Spleen (tissue), 11 donors: ENCODE data around the gene ALDH1A2. TPM values are rescaled to one million over a fixed set of nuclear protein-coding genes. Genes with fewer than 3 reads are reported as not detected.

Experiments used
- DNase-seq: peaks from one replicate; pipeline ENCODE4 v3.0.0-alpha.2; 2020
- H3K27ac ChIP-seq, 8 donors: fragments of 200-600 bp; sonication (generic) in 7 of 8; 1 replicate in 4 of 8; 2 replicates in 4 of 8; pipeline versions ENCODE4 v1.5.0 to v1.8.0; 2016 to 2021; ENCODE audit warnings: inconsistent platforms in 4 of 8, mild to moderate bottlenecking in 4 of 8, moderate library complexity in 1 of 8
- H3K27me3 ChIP-seq, 7 donors: fragments of 200-600 bp; sonication (generic) in 6 of 7; replicated peaks in 1 of 7; 1 replicate in 4 of 7; 2 replicates in 3 of 7; pipeline versions ENCODE4 v1.5.0 to v1.8.0; 2016 to 2021; ENCODE audit warnings: inconsistent platforms in 3 of 7, mild to moderate bottlenecking in 1 of 7
- H3K36me3 ChIP-seq, 6 donors: fragments of 200-600 bp; sonication (generic) in 5 of 6; 1 replicate in 4 of 6; 2 replicates in 2 of 6; pipeline versions ENCODE4 v1.5.0 to v1.8.0; 2016 to 2021; ENCODE audit warnings: inconsistent platforms in 2 of 6
- H3K4me1 ChIP-seq, 6 donors: fragments of 200-600 bp; sonication (generic) in 5 of 6; 1 replicate in 3 of 6; 2 replicates in 3 of 6; pipeline versions ENCODE4 v1.5.0 to v1.8.0; 2016 to 2021; ENCODE audit warnings: inconsistent platforms in 3 of 6
- H3K4me3 ChIP-seq, 8 donors: fragments of 200-600 bp; sonication (generic) in 7 of 8; 1 replicate in 4 of 8; 2 replicates in 4 of 8; pipeline versions ENCODE4 v1.5.0 to v1.8.0; 2016 to 2021; ENCODE audit warnings: inconsistent platforms in 4 of 8, mild to moderate bottlenecking in 4 of 8, moderate library complexity in 2 of 8
- H3K9me3 ChIP-seq, 8 donors: fragments of 200-600 bp; sonication (generic) in 7 of 8; 1 replicate in 4 of 8; 2 replicates in 4 of 8; pipeline versions ENCODE4 v1.5.0 to v1.8.0; 2016 to 2021; ENCODE audit warnings: inconsistent platforms in 4 of 8
- CTCF ChIP-seq, 11 experiments: fragments of 200-600 bp in 7 of 11; fragments of 450-650 bp in 4 of 11; sonication (generic) in 4 of 11; IDR thresholded peaks in 8 of 11; conservative IDR thresholded peaks in 3 of 11; 1 replicate in 7 of 11; 2 replicates in 4 of 11; pipeline versions ENCODE4 v1.4.0 to v1.8.0; 2016 to 2021; ENCODE audit warnings: antibody characterized with exemption in 11 of 11, inconsistent platforms in 4 of 11, mild to moderate bottlenecking in 1 of 11
- POLR2A ChIP-seq, 3 donors: fragments of 450-650 bp; IDR thresholded peaks; one replicate each; pipeline ENCODE4 v1.5.1; 2017; ENCODE audit warnings: antibody characterized with exemption in 3 of 3, mild to moderate bottlenecking in 1 of 3
- POLR2AphosphoS5 ChIP-seq, 3 donors: sonication (generic); formaldehyde crosslinking; IDR thresholded peaks; one replicate each; pipeline ENCODE4 v1.5.1; 2017; ENCODE audit warnings: antibody characterized with exemption in 3 of 3
- WGBS, 5 donors: extraction: QIAGEN DNeasy Blood & Tissue Kit in 3 of 5; methylation state at CpG; one replicate each; pipeline versions ENCODE4 v1.1.5 to v1.1.7; 2013 to 2018; 5-methylcytosine and 5-hydroxymethylcytosine counted together
- intact Hi-C: fragments of 100-400 bp; cut with DNase I; formaldehyde crosslinking; loops from one replicate; pipeline ENCODE4 v1.15.0; 2023; ENCODE audit warnings: low total_unique reads
- polyA plus RNA-seq, 3 donors: library from polyadenylated mRNA; stranded (reverse); fragments of 200-250 nt; gene quantifications; one replicate each; pipeline ENCODE4 v1.2.1, GENCODE V29; 2013
- total RNA-seq, 7 donors: library from RNA; depleted of rRNA in 3 of 7; stranded (reverse); fragments of >200 nt in 3 of 7; fragmentation: NEBNext Ultra II Directional in 4 of 7; extraction: Animal tissue kit (Norgen Biotek cat#: 25700) in 4 of 7; gene quantifications; one replicate each; pipeline versions ENCODE4 v1.1.0 to v1.2.1, GENCODE V29; 2016 to 2021
- donor health status: healthy with polysubstance abuse.
- donor health status: DM: no; HTN: no; CAD: no; lungs with moderate emphysema.
- donor health status: DM: no; HTN: no; CAD: no.
- donor health status: Bipolar disorder and iron deficiency.
- donor health status: healthy.
- donor health status: DM: no; HTN: no; CAD: no.
- donor health status: DM: yes; HTN: yes; CAD: no.

Gene ALDH1A2
- total and polyA plus RNA-seq, 10 donors = 0.26 to 20.3 (median 4.8) TPM

- intact Hi-C loops = no loop called here
- no peak for DNase-seq
- H3K27me3 ChIP-seq = peaks cover 0 to 23% (median 0%) of the 10 kb centered on the region in 7 donors
- TF ChIP-seq POLR2A (IDR thresholded peaks at IDR 0.05) (no peak), POLR2AphosphoS5 (IDR thresholded peaks at IDR 0.05) (no peak), CTCF (IDR thresholded peaks at IDR 0.05 in 8 of 11, conservative IDR thresholded peaks at IDR 0.05 in 3 of 11) (no peak)
- no peak overlapping the region for H3K4me3 ChIP-seq
- no peak overlapping the region for H3K27ac ChIP-seq
- H3K9me3 ChIP-seq = no peaks in the 10 kb centered on the region
- no peaks in the 10 kb centered on the region for H3K4me1 ChIP-seq
- WGBS, 5 donors = 57 to 78% (median 65%) methylated on average over 1 of the region's 1 CpG
- no peaks in the 10 kb centered on the region for H3K36me3 ChIP-seq
Measured at GRCh38 chr15:57911247-57911646, 154.3 kb downstream of the ALDH1A2 start.

- H3K4me1 ChIP-seq = no peaks in the 10 kb centered on the region
- WGBS, 5 donors = 89 to 96% (median 94%) methylated on average over 3 of the region's 3 CpGs
Measured at GRCh38 chr15:57910672-57911071, 154.8 kb downstream of the ALDH1A2 start.

GRCh38 chr15:57909388-57909787, 156.1 kb downstream of the ALDH1A2 start:
- 60 to 92% (median 67%) methylated on average over 2 of the region's 2 CpGs for WGBS, 5 donors
- no peak for TF ChIP-seq POLR2AphosphoS5 (IDR thresholded peaks at IDR 0.05)
- no peaks in the 10 kb centered on the region for H3K4me1 ChIP-seq

More at GRCh38 chr15:57910672-57911071, 154.8 kb downstream of the ALDH1A2 start:
- Histone ChIP-seq H3K36me3 (no peaks in the 10 kb centered on the region), H3K9me3 (no peaks in the 10 kb centered on the region), H3K27ac (no peak overlapping the region), H3K4me3 (no peak overlapping the region), H3K27me3 (peaks cover 0 to 27% (median 0%) of the 10 kb centered on the region in 7 donors)
- intact Hi-C loops = no loop called here
- no peak for DNase-seq
- TF ChIP-seq POLR2AphosphoS5 (IDR thresholded peaks at IDR 0.05) (no peak), CTCF (IDR thresholded peaks at IDR 0.05 in 8 of 11, conservative IDR thresholded peaks at IDR 0.05 in 3 of 11) (no peak), POLR2A (IDR thresholded peaks at IDR 0.05) (no peak)

GRCh38 chr15:57903626-57904025, 161.9 kb downstream of the ALDH1A2 start:
- DNase-seq = no peak
- Histone ChIP-seq H3K4me3 (no peak overlapping the region), H3K27me3 (peaks cover 0 to 10% (median 0%) of the 10 kb centered on the region in 7 donors), H3K36me3 (no peaks in the 10 kb centered on the region), H3K4me1 (no peaks in the 10 kb centered on the region), H3K9me3 (no peaks in the 10 kb centered on the region), H3K27ac (no peak overlapping the region)
- WGBS, 5 donors = 38 to 52% (median 40%) methylated on average over 1 of the region's 1 CpG
- intact Hi-C loops = no loop called here
- no peak for TF ChIP-seq POLR2AphosphoS5 (IDR thresholded peaks at IDR 0.05)
- no peak for TF ChIP-seq POLR2A (IDR thresholded peaks at IDR 0.05)
- TF ChIP-seq CTCF (IDR thresholded peaks at IDR 0.05 in 8 of 11, conservative IDR thresholded peaks at IDR 0.05 in 3 of 11) = no peak

More at GRCh38 chr15:57909388-57909787, 156.1 kb downstream of the ALDH1A2 start:
- intact Hi-C loops = no loop called here
- H3K36me3 ChIP-seq = no peaks in the 10 kb centered on the region
- no peak overlapping the region for H3K4me3 ChIP-seq
- no peak for DNase-seq
- H3K9me3 ChIP-seq = no peaks in the 10 kb centered on the region
- peaks cover 0 to 27% (median 0%) of the 10 kb centered on the region in 7 donors for H3K27me3 ChIP-seq
- H3K27ac ChIP-seq = no peak overlapping the region

Other genes starting within 250 kb of the ALDH1A2 start
- gene AQP9, start 72.7 kb upstream of the ALDH1A2 start, total RNA-seq = 100 to 1,000 TPM in 2 of 7 donors, 10 to 100 TPM in 5; 32.7 to 182 (median 72.9) TPM
- 1 to 10 TPM; 1.2 to 9.2 (median 6.1) TPM for gene AQP9, start 72.7 kb upstream of the ALDH1A2 start, polyA plus RNA-seq